HG02943 (cell line): ENCODE results near the gene CCDC171.
"Not testable (repeated sequence)": the region's sequence is repeated elsewhere in the genome, so short reads cannot be mapped to it uniquely, and the experiment has no call there.

Source experiments
- ATAC-seq: cut with Tn5 transposase; IDR thresholded peaks from one replicate; pipeline ENCODE4 v1.9.1; 2021; ENCODE audit warnings: mild to moderate bottlenecking, low read depth, moderate library complexity; ENCODE audit not compliant: unreplicated experiment

Gene CCDC171

GRCh38 chr9:15549611-15550010 lies 3.2 kb upstream of the CCDC171 start:
- no peak for ATAC-seq

- ATAC-seq: peak; percentile 31
Observed at GRCh38 chr9:15553528-15553898, 670 bp downstream of the CCDC171 start.

GRCh38 chr9:15570769-15571168 lies 17.9 kb downstream of the CCDC171 start:
- no peak for ATAC-seq

DNA sequence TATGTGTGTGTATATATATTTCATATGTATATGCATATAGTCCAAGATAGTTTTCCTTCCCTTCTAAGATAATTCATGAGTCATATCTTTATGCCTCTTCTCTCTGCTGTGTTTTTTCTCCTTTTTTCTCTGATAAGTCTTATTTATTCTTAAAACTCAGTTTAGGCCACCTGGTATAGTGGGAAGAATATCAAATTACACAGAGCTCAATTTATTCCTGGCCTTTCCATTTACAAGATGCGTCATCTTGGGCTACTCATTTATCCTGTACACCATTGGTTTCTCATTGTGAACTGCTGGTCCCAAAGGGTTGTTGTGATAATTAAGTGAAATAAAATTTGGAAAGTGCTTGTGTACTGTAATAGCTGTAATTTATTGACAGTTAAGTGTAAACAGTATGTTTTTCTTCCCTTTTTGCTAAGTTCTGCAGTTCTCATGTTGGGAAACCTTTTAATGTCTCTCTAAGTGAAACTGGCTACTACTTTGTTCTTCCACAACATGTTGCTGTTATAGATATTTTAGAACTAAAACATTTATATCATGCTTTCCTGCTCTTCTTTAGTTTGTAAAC lies 19.4 kb downstream of the CCDC171 start:
- no peak for ATAC-seq

- ATAC-seq: no peak
Observed at GRCh38 chr9:15576350-15577050, 23.7 kb downstream of the CCDC171 start.

GRCh38 chr9:15578714-15579113 lies 25.9 kb downstream of the CCDC171 start:
- ATAC-seq: no peak

GRCh38 chr9:15584379-15584778 lies 31.5 kb downstream of the CCDC171 start:
- no peak for ATAC-seq

- no peak for ATAC-seq
Observed at GRCh38 chr9:15592317-15592716, 39.5 kb downstream of the CCDC171 start.

DNA sequence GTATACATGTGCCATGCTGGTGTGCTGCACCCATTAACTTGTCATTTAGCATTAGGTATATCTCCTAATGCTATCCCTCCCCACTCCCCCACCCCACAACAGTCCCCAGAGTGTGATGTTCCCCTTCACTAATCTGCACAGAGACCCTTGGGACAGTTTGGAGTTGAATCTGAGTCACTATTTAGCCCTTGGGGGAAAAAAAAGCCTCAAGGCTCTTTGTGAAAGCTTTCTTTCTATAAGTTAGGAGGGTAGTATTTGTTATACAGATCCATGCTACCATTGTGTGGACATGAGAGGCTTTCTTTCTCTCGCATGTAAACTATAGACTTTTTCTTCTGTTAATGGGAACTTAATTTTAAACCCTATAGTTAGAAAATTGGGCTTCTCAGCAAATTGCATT lies 40.1 kb downstream of the CCDC171 start:
- not testable (repeated sequence) for ATAC-seq

- not testable (repeated sequence) for ATAC-seq
Observed at GRCh38 chr9:15600666-15601330, 48.0 kb downstream of the CCDC171 start.

DNA sequence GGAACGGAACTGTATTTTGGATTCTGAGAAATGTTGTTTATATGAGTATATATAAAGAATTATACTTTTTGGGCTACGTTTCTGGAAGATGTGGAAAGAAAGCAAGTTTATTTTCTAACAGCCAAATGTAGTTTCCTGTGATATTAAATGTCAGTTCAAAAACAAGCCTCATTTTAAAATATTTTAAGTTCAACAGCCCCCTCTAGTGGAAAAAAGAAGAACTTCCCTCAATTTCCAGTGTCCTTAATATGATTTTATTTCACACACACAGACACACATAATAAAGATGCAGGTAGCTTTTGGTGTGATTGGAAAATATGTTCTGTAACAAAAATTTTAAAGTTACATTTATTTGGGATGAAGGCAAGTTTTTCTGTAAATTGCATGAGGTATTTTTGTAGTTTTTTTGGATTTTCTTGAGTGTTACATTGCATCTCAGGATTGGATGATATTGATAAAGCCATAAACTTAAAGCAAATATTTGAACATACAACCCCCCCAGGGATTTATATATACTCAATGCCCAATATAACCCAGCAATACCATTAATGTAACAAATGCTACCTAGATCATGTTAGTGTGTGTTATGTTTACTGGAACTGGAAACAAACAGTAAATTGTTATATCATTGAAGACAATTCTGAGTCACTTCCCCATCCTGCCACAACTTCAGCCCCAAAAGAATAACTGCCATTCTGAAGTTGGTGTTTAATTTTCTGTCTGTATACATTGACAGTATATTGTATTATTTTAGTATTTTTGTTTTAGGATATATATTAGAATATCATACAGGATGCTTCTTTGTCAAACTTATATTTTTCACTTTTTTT lies 54.0 kb downstream of the CCDC171 start:
- ATAC-seq: no peak

DNA sequence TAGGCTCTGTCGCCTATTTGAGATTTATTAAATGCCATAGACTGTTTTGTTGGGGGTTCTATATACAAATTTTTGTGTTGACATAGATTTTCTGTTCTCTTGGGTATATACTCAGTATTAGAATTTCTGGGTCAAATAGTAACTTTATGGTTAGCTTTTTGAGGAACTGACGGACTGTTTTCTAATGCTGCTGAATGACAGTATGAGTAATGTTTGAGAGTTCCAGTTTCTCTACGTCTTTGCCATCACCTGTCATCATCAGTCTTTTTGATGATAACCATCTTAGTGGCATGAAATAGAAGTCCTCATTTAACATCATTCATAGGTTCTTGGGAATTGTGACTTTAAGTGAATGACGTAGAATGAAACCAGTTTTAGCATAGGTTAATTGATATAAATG lies 60.1 kb downstream of the CCDC171 start:
- ATAC-seq: no peak

GRCh38 chr9:15617782-15618181 lies 64.9 kb downstream of the CCDC171 start:
- ATAC-seq: no peak

GRCh38 chr9:15618540-15619331 lies 65.9 kb downstream of the CCDC171 start:
- ATAC-seq: no peak

GRCh38 chr9:15622318-15622971 lies 69.6 kb downstream of the CCDC171 start:
- ATAC-seq: no peak

DNA sequence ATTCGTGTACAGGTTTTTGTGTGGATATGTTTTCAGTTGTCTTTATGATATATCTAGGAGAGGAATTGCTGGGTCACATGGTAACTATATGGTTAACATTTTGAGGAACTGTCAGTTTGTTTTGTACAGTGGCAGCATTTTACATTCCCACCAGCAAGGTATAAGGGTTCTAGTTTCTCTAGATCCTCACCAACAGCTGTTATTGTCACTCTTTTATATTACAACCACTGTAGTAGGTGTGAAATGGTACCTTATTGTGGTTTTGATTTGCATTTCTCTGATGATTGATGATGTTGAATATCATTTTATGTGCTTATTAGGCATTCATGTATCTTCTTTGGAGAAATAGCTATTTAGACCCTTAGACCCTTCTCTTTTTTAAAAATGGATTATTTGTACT lies 82.9 kb downstream of the CCDC171 start:
- ATAC-seq: no peak

GRCh38 chr9:15640121-15640520 lies 87.3 kb downstream of the CCDC171 start:
- ATAC-seq: no peak

- no peak for ATAC-seq
Observed at GRCh38 chr9:15641291-15641690, 88.4 kb downstream of the CCDC171 start.

DNA sequence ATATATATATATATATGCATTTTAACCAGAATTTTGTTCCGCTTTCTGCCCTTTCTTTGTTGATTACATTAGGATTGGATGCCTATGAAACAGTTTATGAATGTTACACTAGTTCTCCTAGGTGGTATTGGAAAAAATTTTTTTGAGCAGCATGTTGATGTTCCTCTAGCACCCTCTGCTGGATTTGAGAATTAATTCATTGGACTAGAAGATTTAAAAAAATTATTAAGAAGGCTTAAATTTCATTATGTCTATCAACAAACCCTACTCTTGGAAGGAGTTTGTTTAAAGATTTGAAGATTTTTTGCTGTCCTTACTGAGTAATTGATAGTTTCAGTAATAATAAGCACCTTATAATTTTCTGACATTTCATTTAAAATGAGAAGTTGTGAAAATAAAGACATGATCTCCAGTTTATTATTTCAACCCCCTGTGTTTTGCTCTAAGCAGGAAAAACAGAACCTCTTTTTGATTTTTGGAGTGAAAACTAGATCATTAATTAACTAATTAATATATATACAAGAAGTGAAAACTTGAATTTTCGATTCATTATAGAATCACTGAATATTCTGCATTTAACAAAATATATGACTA lies 89.6 kb downstream of the CCDC171 start:
- no peak for ATAC-seq
